Stimulated activated CD4-positive, alpha-beta T cell treated with anti-CD3 and anti-CD28 coated beads, Interleukin-4, amount 100 ng/mL, for 4 hours (primary cell): Measurements from ENCODE around the gene DENND10.
"Not testable (repeated sequence)": the region's sequence is repeated elsewhere in the genome, so short reads cannot be mapped to it uniquely, and the experiment has no call there.

Experiments used
- DNase-seq, 2 experiments: peaks; one replicate each; pipeline ENCODE4 v3.0.0-alpha.2; 2020

DENND10 gene

DNA sequence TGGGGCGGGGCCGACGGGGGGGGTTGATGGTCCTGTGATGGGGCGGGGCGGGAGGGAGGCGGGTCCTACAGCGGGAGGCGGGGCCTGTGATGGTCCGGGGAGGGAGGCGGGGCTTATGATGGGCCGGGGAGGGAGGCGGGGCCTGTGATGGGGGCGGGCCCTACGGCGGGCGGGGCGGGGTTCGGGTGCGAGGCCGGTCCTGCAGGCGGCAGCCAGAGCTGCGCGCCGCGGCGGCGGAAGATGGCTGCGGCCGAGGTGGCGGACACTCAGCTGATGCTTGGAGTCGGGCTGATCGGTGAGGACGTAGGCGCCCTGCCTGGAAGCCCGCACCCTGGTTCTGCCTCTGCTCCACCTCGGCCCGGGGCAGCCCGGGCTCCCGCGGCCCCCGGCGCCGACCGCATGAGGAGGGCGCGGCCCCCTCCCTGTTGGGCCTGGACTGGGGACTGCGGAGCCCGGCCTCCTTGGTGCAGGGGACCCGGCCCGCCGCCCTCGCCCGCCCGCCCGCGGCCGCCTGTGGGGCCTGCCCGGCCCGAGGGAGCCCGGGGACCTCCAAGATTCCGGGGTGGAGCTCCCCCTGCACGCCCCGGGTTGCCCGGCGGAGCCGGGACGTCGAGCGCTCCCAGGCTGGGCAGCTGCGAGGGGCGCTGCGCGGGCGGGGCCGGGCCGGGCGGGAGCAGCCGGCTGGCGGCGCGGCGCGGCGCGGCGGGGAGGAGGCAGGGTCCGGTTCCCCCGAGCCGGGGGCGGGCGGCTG, at the start of gene DENND10:
Gene DENND10 (plus strand): TSS at position 211 of the 751 bp plus-strand sequence. CDS start 30 bp downstream, at position 241.
- peak; percentile 68 to 80 for DNase-seq

GRCh38 chr10:119055472-119055871, 48.4 kb upstream of the DENND10 start:
- DNase-seq: no peak

GRCh38 chr10:119058010-119058409, 45.9 kb upstream of the DENND10 start:
- no peak for DNase-seq

DNA sequence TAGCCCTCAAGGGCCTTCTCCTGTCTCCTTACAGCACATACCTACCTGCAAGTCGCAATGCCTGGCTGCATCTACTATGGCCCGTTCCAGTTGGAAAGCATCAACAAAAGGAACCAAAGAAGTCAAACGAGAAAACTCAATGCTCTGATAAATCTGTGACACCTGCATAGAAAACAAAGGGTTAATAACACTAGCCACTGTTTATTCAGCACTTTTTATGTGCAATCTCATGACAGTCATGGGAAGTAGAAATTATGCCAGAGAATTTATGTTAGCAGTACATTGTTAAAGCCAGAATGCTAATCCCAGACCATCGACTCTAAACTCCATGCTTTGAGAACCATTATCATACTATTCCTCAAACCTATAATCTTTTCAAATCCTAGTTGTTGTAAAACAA, 44.4 kb upstream of the DENND10 start:
- DNase-seq: no peak

GRCh38 chr10:119060107-119060506, 43.8 kb upstream of the DENND10 start:
- no peak for DNase-seq

GRCh38 chr10:119061352-119061751, 42.6 kb upstream of the DENND10 start:
- no peak for DNase-seq

DNA sequence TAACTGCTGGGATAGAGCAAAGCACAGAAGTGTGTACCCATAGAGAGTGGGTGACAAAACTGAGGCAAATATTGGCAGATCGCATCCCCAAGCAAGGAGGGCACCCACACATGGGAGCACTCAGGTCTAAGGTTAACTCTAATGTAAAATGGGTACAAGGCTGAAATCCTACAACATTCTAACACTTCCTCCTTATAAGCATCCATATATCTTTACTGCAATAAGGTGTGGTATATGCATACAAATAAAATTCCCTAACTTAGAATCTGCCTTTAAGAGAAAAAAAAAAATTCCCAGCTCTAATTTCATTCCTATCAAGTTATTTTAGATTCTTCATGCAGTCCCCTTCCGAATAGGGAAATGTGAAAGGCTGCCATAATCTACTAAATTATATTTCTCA, 42.0 kb upstream of the DENND10 start:
- DNase-seq: no peak

DNA sequence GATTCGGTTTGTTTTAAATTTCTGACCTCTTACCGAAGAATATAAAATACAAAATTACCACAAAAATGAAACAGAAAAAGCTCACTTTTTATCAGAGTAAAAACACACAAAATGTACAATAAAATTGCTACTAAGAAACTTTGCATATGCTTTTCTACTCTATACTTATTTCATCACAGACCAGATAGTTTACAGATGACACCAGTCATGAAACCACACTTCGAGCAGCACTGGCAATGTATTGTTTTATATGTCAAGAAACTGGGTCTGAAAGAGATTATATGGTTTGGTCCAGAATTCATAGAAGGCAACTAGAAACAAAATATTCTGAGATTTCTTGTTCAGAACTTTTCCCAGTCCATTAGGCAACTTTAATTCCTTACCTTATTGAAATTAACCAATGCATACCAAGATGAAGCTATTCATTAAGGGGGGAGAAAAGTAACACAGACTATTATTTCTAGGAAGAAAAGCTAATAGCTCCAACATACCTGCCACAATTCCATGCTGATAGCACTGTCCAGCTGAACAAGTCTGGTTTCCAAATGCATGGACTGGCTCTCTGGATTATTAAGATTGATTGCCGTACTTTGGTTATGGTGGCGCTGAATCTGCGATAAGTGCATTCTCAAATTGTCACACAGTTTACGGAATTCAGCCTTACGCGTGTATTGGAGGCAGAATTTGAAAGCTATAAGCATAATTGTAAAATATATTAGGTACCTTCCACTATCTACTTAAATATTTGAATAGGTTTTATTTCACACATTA, 33.3 kb upstream of the DENND10 start:
- no peak for DNase-seq

- DNase-seq: no peak
Observed at GRCh38 chr10:119073584-119073983, 30.3 kb upstream of the DENND10 start.

DNA sequence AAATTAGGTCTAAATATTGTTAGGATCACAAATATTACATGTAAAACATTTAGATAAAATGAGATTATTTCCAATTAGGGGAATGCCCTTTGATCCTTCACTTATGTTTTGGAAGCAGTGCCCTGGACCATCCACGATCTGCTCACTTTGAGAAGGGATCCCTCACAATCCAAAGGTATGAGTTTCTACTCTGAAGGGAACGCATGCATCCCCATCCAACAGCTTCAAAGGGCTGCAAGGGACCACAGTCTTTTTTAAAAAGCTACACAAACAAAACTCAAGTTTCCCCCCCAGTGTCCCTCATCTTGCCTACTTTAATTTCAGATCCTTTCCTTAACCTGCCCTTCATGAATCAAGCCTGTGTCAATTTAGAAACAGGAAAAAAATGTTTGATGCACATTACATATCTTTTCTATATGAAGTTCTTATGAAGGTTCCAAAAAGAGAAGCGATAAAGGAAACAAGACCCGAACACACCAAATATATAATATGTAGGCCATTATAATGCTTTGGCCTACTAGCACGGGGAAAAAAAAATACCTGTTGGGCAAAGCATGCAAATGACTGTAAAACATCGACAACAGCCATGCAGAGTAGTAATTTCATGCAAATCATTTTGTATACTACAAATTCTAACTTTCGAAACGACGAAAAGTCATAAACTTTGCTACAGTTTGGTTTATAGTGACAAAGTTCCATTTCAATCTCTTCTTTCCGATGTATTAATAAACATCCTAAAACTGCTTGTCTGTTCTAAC, 25.3 kb upstream of the DENND10 start:
- no peak for DNase-seq

DNA sequence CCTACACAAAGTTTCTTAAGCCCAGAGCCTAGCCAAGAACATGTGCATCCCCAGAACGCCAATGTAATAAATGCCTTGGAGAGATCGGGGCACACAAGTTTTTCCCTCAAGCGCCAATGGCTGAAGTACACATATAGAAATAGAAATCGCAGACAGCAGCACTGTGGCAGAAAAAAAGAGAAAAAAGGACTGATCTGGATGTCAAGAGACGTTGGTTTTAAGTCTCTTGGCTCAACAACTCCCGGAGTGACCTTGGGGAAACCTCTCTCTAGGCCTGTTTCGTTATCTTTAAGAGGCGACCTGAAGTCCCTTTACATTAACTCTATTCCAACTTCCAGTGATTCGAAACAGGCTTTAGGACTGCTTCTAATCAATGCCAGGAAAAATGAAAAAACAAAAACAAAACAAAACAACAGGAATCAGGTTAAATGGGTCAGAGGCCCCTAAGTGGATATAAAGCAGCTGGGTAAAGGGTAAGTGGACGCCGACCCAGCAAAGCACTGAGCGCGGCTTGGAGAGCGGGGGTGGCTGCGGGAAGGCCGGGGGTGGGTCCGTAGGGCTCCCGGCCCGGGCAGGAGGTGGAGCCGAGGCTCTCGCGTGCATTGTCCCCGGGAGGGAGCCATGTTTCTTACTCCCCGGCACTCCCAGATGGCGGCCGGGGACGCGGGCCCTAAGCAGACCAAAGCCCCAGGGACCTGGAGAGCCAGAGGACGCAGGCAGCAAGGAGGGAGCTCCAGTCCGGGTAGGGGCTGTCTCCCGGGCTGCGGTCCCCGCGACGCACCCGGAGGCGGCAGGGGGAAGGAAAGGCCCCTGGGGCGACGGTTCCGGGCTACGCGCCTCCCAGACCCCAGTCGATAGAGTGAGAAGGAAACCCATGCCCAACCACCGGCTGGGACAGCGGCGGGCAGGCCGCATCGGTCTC, 24.1 kb upstream of the DENND10 start:
- DNase-seq: peak; percentile 56 to 61

DNA sequence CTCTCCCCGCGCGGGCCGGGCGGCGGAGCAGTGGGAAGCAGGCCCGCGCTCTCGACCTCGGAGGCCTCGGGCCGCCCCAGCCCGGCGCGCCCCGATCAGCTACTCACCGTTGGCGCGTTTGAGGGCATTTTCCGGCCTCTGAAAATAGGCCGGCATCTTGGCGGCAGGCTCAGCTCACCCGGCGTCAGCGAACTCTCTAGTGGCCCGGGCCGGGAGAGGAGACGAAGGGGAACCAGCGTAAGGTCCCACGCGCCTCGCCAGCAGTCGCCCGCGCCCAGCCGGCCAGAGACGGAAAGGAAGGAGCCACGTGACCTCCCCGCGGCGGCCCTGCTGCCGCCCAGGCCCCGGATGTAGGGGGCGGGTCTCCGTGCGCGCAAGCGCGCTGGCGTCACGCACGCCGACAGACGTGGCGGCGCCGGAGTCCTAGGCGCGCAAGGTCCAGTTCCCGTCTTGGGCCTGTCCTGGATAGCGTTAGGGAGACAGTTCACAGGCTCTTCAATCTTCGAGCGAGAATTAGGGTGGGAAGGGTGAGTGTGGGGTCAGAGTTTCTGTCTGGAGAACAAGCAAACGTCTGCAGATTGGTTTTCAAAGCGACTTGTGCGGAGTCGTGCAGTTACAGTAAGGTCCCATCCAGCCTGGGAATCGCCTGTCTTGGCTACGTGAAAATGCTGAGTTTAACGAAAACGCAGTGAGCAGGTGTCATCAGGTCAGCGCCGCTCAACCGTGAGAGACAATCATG, 23.2 kb upstream of the DENND10 start, which contains the start of gene EIF3A:
Gene EIF3A (minus strand): TSS at position 297 of the 739 bp plus-strand sequence. CDS start 141 bp downstream, at position 156.
- DNase-seq: peak; percentile 87 to 91

GRCh38 chr10:119084896-119085295, 19.0 kb upstream of the DENND10 start:
- no peak for DNase-seq

DNA sequence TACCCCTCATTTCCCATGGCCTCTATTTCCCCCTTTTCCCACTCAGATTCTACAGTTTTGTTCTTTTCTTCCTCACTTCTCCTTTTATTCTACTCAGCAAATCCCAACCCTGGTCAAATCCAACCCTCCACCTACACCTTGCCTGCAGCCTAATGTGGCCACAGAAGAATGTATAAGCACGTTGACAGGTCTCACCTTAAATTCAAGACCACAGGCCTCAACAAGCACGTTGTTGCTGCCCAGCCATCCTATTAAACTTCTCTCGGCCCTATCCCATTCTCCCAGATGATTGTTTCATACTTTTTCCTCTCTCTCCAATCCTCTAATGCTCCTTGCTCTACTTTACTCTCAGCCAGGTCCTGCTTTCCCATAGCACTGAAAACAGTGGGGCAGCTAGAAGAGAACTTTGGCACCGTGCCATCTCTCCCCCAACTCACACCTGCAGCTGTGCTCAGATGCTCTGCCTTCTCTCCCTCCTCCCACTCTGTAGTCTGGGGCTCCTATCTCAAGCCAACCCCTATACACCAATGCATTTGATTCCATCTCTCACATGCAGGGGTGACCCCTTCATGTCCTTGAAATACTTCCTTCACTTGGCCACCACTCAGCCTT, 16.5 kb upstream of the DENND10 start:
- DNase-seq: no peak

GRCh38 chr10:119090026-119090795, 13.7 kb upstream of the DENND10 start:
- DNase-seq: no peak

DNA sequence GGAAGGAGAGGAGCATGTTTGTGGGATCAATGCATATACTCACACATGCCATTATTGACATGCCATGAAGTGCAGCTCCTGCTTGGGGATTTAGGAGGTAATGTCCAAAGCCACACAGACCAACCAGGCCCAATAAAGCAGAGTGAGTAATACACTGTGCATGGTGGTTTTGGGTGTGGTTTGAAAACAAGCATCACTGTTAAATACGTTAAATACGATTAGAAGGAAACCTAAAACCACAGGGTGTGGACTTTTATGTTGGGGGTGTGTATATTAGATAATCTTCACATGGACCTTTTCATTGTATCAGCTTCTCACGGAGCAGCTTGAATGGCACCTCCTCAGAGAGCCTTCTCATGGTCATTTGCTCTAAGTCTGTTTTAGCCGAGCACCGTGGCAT, 12.9 kb upstream of the DENND10 start:
- peak in 1 of 2 experiments; percentile 24 for DNase-seq

- DNase-seq: no peak
Observed at GRCh38 chr10:119095640-119096039, 8.3 kb upstream of the DENND10 start.

GRCh38 chr10:119096641-119097415, 7.1 kb upstream of the DENND10 start:
- not testable (repeated sequence) for DNase-seq

DNA sequence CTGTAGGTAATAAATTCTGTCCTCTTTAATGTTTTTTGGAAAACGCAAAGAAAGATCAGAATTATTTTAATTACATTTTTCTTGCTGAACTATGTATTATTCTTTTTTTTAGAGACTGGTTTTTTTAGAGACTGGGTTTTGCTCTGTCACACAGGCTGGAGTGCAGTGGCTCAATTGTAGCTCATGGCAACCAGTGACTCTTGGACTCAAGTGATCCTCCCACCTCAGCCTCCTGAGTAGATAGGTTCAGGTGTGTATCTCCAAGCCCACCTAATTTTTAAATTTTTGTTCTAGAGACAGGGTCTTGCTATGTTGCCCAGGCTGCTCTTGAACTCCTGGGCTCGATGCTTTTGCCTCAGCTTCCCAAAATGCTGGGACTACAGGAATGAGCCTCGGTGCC, 5.3 kb upstream of the DENND10 start:
- no peak for DNase-seq
